ENCODE results near the gene ZRANB3.
"Not testable (repeated sequence)": the region's sequence is repeated elsewhere in the genome, so short reads cannot be mapped to it uniquely, and the experiment has no call there.

The ZRANB3 gene

GRCh38 chr2:135485441-135485840 lies 45.6 kb downstream of the ZRANB3 start:
- DNase-seq (ENCODE audit: low spot score), result no peak

DNA sequence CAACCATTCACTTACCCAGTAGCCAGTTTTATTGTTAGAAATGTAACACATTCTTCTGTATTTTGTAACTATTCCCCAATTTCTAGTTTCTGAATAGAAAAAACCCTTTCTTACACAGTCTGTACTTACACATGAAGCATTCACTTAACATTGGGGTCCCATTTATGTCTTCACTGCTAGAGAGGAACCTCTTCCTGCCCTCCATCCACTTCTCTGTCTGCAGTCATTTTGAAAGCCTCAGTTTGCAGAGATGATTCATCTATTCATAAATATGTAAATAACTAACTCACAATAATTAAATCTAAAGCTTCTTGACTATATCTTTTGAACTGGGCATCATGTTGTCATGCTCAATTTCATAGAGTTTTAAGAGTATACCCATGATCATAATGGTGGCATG lies 55.9 kb downstream of the ZRANB3 start:
- no peak for DNase-seq (ENCODE audit: low spot score)

GRCh38 chr2:135473567-135473966 lies 57.5 kb downstream of the ZRANB3 start:
- peak; percentile 26 for DNase-seq (ENCODE audit: low spot score)

GRCh38 chr2:135471106-135471505 lies 59.9 kb downstream of the ZRANB3 start:
- DNase-seq (ENCODE audit: low spot score), result no peak

DNA sequence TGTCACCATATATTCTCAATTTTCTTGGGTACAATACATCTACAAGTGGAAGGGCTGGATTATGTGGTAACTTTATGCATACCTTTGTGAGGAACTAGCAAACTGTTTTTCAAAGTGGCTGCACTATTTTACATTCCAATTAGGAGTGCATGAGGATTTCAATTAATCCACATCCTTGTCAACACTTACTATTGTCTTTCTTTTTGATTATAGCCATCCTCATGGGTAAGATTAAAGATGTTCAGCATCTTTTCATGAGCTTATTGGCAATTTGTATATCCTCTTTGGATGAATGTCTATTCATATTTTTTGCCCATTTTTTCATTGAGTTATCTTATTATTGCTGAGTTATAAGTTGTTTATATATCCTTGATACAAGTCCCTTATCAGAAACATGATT lies 73.7 kb downstream of the ZRANB3 start:
- DNase-seq (ENCODE audit: low spot score), result no peak

GRCh38 chr2:135456835-135457234 lies 74.2 kb downstream of the ZRANB3 start:
- DNase-seq (ENCODE audit: low spot score), result no peak

DNA sequence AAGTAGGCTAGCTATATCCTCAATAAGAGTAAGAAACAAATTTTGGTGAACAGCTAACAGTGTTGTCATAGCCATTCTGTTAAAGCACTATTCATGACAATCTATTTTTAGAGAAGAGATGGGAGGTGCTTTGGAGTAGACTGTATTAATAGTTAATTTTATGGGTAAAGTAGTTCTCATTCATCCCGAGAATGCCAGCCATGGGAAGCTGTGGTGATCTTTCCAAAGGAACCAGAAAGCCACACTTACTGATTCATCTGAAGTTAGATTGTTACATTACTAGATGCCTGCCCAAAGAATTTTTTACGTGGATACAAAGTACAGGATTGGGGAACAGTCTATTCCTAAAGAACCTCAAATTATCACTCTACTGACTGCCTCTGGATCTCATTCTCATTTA lies 74.6 kb downstream of the ZRANB3 start:
- DNase-seq (ENCODE audit: low spot score), result no peak

DNA sequence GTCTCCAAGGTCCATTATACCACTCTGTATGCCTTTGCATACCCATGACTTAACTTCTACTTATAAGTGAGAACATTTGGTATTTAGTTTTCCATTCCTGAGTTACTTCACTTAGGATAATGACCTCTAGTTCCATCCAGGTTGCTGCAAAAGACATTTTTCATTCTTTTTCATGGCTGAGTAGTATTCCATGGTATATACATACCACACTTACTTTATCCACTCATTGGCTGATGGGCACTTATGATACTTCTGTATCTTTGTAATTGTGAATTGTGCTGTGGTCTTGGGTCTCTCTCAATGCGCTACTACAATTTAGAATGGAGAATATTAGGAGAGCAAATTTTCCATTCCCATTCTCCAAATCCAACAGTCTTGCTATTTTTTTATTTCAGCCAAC lies 76.4 kb downstream of the ZRANB3 start:
- no peak for DNase-seq (ENCODE audit: low spot score)

DNA sequence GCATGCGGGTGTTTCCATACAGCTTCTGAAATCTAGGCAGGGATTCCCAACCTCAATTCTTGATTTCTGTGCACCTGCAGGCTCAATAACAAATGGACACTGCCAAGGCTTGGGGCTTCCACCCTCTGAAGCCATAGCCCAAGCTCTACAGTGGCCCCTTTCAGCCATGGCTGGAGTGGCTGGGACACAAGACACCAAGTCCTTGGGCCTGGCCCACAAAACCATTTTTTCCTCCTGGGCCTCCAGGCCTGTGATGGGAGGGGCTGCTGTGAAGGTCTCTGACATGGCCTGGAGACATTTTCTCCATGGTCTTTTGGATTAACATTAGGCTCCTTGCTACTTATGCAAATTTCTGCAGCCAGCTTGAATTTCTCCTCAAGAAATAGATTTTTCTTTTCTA lies 78.0 kb downstream of the ZRANB3 start:
- DNase-seq (ENCODE audit: low spot score), result not testable (repeated sequence)

- no peak for DNase-seq (ENCODE audit: low spot score)
Measured at GRCh38 chr2:135451966-135452365, 79.1 kb downstream of the ZRANB3 start.

DNA sequence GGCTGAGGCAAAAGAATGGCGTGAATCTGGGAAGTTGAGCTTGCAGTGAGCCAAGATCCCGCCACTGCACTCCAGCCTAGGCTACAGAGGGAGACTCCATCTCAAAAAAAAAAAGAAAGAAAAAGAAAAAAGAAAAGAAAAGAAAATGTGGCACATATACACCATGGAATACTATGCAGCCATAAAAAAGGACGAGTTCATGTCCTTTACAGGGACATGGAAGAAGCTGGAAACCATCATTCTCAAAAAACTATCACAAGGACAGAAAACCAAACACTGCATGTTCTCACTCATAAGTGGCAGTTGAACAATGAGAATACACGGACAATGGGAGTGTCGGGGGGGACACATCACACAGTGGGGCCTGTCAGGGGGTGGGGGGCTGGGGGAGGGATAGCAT lies 88.0 kb downstream of the ZRANB3 start:
- DNase-seq (ENCODE audit: low spot score), result not testable (repeated sequence)

DNA sequence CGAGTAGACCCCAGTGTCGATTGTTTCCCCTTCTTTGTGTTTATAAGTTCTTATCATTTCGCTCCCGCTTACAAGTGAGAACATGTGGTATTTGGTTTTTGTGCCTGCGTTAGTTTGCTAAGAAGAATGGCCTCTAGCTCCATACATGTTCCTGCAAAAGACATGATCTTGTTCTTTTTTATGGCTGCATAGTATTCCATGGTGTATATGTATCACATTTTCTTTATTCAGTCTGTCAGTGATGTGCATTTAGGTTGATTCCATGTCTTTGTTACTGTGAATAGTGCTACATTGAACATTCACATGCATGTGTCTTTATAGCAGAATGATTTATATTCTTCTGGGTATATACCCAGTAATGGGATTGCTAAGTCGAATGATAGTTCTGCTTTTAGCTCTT lies 95.9 kb downstream of the ZRANB3 start:
- not testable (repeated sequence) for DNase-seq (ENCODE audit: low spot score)

- DNase-seq (ENCODE audit: low spot score), result no peak
Measured at GRCh38 chr2:135424849-135425248, 106.2 kb downstream of the ZRANB3 start.

- no peak for DNase-seq (ENCODE audit: low spot score)
Measured at GRCh38 chr2:135422898-135423297, 108.1 kb downstream of the ZRANB3 start.

GRCh38 chr2:135411646-135412045 lies 119.4 kb downstream of the ZRANB3 start:
- no peak for DNase-seq (ENCODE audit: low spot score)

DNA sequence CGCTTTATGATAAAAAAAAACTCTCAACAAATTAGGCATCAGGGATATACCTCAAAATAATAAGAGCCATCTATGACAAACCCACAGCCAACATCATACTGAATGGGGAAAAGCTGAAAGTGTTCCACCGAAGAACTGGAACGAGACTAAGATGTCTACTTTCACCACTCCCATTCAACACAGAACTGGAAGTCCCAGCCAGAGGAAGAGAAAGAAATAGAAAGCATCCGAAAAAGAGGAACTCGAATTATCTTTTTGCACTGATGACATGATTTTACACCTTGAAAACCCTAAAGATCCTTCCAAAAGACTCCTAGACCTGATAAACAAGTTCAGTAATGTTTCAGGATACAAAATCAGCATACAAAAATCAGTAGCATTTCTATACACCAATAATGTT lies 121.6 kb downstream of the ZRANB3 start:
- DNase-seq (ENCODE audit: low spot score), result no peak

DNA sequence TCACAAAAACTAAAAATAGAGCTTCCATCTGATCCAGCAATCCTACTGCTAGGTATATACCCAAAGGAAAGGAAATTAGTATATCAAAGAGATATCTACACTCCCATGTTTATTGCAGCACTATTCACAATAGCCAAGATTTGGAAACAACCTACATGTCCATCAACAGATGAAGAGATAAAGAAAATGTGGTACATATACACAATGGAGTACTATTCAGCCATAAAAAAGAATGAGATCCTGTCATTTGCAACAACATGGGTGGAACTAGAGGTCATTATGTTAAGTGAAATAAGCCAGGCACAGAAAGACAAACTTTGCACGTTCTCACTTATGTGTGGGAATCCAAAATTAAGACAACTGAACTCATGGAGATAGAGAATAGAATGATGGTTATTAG lies 134.8 kb downstream of the ZRANB3 start:
- not testable (repeated sequence) for DNase-seq (ENCODE audit: low spot score)

GRCh38 chr2:135386993-135387392 lies 144.0 kb downstream of the ZRANB3 start:
- DNase-seq (ENCODE audit: low spot score), result peak; percentile 14

GRCh38 chr2:135378591-135378990 lies 152.4 kb downstream of the ZRANB3 start:
- no peak for DNase-seq (ENCODE audit: low spot score)

DNA sequence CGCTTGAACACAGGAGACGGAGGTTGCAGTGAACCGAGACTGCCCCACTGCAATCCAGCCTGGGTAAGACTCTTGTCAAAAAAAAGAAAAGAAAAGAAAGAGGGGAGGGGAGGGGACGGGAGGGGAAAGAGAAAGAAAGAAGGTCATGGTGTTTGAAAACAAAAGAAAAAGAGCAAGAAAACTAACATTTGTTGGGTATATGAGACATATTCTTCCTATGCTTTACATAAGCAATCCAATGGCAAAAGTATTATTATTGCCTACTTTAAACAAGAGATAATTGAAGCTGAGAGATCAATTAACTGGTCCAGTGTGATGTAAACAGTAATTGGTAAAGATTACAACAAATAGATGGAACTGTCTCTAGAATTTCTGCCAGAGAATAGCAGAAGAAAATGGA lies 157.3 kb downstream of the ZRANB3 start:
- no peak for DNase-seq (ENCODE audit: low spot score)

GRCh38 chr2:135349941-135350340 lies 181.1 kb downstream of the ZRANB3 start:
- DNase-seq (ENCODE audit: low spot score), result no peak

- DNase-seq (ENCODE audit: low spot score), result not testable (repeated sequence)
Measured at GRCh38 chr2:135348096-135348704, 182.8 kb downstream of the ZRANB3 start.

- DNase-seq (ENCODE audit: low spot score), result no peak
Measured at GRCh38 chr2:135337071-135337470, 193.9 kb downstream of the ZRANB3 start.

DNA sequence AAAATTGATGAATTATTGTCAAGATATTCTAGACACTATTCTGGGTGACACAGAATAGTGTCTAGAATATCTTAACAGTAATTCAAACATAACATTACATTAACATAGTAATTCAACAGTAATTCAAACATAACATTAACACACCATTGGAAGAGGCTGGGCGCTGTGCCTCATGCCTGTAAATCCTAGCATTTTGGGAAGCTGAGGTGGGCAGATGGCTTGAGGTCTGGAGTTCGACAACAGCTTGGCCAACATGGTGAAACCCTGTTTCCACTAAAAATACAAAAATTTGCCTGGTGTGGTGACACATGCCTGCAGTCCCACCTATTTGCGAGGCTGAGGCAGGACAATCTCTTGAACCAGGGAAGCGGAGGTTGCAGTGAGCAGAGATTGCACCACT lies 195.8 kb downstream of the ZRANB3 start:
- DNase-seq (ENCODE audit: low spot score), result no peak

- no peak for DNase-seq (ENCODE audit: low spot score)
Measured at GRCh38 chr2:135327146-135327545, 203.9 kb downstream of the ZRANB3 start.

Measured in AG08396 (cell line).